Fibroblast of the aortic adventitia (primary cell): Measurements from ENCODE around the gene CCDC154. TPM values are rescaled to one million over a fixed set of nuclear protein-coding genes. Genes with fewer than 3 reads are reported as not detected.

Experiments used
- DNase-seq: peaks from one replicate; pipeline ENCODE4 v3.0.0-alpha.2; 2010; ENCODE audit warnings: low read depth
- H3K4me3 ChIP-seq: 2 replicates; pipeline ENCODE4 v1.5.1; 2011; ENCODE audit warnings: low read depth, mild to moderate bottlenecking, control low read depth, low read length, moderate library complexity
- CTCF ChIP-seq: IDR thresholded peaks from 2 replicates; pipeline ENCODE4 v1.5.1; 2011; ENCODE audit warnings: mild to moderate bottlenecking, low read length, control low read depth, inconsistent platforms; ENCODE audit not compliant: insufficient read depth
- total RNA-seq: library from RNA; depleted of rRNA; stranded (reverse); fragments of >200 nt; gene quantifications from 2 replicates; pipeline ENCODE4 v1.2.3, GENCODE V29; 2012; ENCODE audit warnings: low replicate concordance

The CCDC154 gene
- total RNA-seq, 1 donor = 0.36 TPM

GRCh38 chr16:1448536-1449116, 4.3 kb upstream of the CCDC154 start:
- H3K4me3 ChIP-seq = no peak overlapping the region
- TF ChIP-seq CTCF = no peak
- no peak for DNase-seq

- TF ChIP-seq CTCF = no peak
- no peak overlapping the region for H3K4me3 ChIP-seq
- no peak for DNase-seq
Measured at GRCh38 chr16:1447965-1448364, 3.6 kb upstream of the CCDC154 start.

DNA sequence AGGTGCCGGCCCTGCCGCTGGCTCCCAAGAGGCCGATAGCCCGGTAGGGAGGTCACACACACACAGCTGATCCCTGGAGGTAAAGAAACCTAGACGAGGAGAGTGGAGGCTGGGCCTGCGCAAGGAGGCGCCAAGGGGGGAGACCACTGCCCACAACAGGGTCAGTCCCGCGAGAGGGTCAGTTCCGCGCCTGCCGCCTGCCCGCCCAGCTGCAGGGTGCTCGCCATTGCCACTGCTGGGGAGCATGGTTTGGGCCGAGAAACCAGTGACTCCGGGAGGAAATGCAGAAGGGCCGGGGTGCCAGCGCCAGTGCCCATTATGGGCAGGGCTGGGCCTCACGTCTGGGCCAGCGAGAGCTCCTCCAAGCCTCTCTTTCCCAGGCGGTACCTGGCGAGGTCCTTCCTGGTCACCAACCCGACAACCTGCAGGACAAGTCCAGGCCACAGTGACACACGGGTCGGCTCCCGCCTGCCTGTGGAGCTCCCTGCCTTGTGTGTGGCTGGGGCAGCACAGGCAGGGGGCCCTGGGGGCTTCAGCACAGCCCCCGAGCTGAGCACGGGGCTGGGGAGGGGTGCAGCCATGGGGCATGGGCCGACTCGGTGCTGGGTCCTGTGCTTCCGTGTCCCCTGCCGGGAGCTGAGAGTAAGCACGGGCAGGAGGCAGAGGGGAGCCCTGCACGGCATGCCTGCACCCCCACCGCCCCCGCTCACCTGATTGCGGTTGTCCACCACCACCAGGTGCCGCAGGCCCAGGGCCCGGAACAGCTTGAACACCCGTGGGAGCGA, 2.1 kb upstream of the CCDC154 start:
- H3K4me3 ChIP-seq = no peak overlapping the region
- no peak for TF ChIP-seq CTCF
- no peak for DNase-seq

- no peak for DNase-seq
- no peak overlapping the region for H3K4me3 ChIP-seq
- TF ChIP-seq CTCF = no peak
Measured at GRCh38 chr16:1445518-1446203, 1.3 kb upstream of the CCDC154 start.

- H3K4me3 ChIP-seq = no peak overlapping the region
- TF ChIP-seq CTCF = no peak
- DNase-seq = no peak
Measured at GRCh38 chr16:1444730-1445517, 568 bp upstream of the CCDC154 start.

DNA sequence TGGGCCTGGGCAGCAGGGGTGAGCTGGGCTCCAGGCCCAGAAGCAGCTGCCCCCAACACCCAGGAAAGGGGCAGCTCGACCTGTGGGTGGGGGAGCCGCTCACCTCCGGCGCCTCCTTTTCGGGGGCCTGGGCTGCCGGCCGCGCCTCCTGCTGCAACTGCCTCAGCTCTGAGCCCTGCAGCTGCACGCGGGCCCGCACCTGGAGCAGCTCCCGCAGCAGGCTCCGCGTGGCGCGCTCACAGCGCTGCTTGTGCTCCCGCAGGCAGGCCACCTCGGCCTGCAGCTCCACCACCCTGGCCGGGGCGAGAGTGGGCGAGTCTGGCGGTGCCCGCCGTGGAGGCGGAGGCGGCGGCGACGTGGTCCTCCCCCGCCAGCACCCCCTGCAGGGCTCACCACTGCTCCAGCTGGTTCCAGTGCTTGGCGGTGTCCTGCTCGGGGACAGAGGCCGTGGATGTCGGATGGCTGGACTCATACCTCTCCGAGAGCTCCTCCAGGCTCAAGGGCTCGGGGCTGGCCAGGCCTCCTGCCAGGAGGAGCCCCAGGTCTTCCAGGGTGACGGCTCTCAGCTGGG, 868 bp downstream of the CCDC154 start:
- no peak overlapping the region for H3K4me3 ChIP-seq
- no peak for DNase-seq
- no peak for TF ChIP-seq CTCF
